ENCODE results near the gene RFX2. TPM values are rescaled to one million over a fixed set of nuclear protein-coding genes. Genes with fewer than 3 reads are reported as not detected.
"Not testable (repeated sequence)": the region's sequence is repeated elsewhere in the genome, so short reads cannot be mapped to it uniquely, and the experiment has no call there.

The RFX2 gene
- total RNA-seq, 2 donors from 2014 or later = 12.7 to 16.1 TPM

DNA sequence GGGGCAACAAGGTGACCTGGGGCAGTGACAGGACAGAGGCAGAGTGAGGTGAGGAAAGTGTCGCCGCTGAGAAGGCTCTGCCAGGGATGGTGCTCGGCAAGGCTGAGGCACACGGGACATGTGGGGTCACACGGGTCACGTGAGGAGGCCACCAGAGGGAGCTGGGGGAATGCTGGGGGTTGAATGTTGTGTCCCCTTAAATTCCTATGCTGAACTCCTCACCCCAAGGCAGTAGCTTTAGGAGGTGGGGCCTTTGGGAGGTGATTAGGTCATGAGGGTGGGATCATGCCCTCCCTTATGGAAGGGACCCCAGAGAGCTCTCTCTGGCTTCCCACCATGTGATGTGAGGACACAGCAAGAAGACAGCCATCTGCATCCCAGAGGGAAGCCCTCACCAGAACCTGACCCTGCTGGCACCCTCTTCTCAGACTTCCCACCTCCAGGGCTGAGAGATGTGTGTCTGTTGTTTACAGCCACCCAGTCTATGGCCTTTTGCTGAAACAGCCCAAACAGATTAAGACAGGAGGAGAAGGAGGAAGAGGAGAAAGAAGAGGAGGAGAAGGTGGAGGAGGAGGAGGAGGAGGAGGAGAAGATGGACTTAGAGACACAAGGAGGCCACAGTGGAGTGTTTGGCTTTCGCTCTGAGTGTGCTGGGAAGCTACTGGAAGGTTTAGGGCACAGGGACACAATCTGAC, 35.4 kb downstream of the RFX2 start:
- peak; percentile 54 for DNase-seq (ENCODE audit: low spot score)
- TF ChIP-seq, protein P1, sequence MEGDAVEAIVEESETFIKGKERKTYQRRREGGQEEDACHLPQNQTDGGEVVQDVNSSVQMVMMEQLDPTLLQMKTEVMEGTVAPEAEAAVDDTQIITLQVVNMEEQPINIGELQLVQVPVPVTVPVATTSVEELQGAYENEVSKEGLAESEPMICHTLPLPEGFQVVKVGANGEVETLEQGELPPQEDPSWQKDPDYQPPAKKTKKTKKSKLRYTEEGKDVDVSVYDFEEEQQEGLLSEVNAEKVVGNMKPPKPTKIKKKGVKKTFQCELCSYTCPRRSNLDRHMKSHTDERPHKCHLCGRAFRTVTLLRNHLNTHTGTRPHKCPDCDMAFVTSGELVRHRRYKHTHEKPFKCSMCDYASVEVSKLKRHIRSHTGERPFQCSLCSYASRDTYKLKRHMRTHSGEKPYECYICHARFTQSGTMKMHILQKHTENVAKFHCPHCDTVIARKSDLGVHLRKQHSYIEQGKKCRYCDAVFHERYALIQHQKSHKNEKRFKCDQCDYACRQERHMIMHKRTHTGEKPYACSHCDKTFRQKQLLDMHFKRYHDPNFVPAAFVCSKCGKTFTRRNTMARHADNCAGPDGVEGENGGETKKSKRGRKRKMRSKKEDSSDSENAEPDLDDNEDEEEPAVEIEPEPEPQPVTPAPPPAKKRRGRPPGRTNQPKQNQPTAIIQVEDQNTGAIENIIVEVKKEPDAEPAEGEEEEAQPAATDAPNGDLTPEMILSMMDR (IDR thresholded peaks at IDR 0.05) = no peak
- Histone ChIP-seq H3K36me3 (no peaks in the 10 kb centered on the region), H3K27me3 (no peaks in the 10 kb centered on the region), H3K4me3 (no peak overlapping the region), H3K9me3 (no peaks in the 10 kb centered on the region), H3K4me1 (peaks cover 0 to 34% of the 10 kb centered on the region in 2 donors), H3K27ac (peak overlapping the region in 1 of 2 donors; percentile 65)

DNA sequence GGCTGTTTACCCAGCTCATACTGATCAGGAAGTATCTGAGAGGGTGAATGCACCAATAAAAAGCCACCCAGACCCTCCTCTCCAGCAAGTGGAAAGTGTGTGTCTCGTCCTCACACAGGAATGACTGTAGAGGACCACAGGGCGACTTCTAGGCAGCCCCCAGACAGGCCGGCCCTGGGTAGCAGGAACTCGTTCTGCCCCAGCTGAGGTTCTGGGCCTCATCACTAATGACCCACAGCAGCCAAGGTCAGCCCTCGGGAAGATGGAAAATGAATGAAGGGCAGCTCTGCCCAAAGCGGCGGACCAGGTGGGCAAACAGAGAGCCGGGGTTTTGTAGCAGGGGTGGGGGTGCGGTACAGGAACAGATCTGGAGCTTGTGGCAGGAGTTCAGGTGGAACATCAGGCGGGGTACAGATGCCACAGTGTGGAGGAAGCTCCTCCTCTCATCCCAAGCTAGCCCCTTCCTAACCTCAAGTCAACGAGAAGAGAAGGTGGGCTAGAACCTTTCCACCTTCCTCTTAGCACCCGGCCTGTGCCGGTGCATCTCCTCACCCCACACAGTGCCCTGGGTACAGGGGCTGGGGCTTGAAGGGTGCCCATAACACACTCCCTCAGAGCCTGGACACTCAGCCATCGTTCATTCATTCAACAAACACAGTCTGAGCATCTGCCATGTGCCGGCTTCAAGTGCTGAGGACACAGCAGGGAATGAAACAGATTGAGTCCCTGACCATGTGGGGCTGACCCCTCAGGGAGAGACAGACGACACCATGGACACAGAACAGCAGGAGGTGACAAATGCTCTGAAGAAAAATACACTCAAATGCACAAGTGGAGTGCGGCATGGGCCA, 36.2 kb downstream of the RFX2 start:
- peak; percentile 53 for DNase-seq (ENCODE audit: low spot score)
- Histone ChIP-seq H3K36me3 (no peaks in the 10 kb centered on the region), H3K27ac (no peak overlapping the region), H3K27me3 (no peaks in the 10 kb centered on the region), H3K4me1 (peaks cover 0 to 35% of the 10 kb centered on the region in 2 donors), H3K9me3 (no peaks in the 10 kb centered on the region), H3K4me3 (no peak overlapping the region)
- TF ChIP-seq, protein P1 (IDR thresholded peaks at IDR 0.05) = no peak

DNA sequence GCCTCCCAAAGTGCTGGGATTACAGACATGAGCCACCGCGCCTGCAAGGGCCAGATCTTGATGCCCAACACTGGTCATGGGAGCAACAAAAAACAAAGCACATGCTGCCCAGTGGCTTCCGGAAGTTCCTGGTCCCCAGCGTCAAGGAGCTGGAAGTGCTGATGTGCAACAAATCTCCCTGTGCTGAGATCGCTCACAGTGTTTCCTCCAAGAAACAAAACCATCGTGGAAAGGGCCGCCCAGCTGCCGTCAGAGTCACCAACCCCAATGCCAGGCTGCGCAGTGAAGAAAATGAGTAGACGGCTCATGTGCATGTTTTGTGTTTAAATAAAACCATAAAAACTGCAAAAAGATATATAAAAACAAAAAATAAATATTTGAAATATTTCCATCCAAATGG, 37.1 kb downstream of the RFX2 start:
- peak; percentile 54 for DNase-seq (ENCODE audit: low spot score)
- H3K36me3 ChIP-seq, H3K27me3 ChIP-seq, H3K9me3 ChIP-seq, H3K4me3 ChIP-seq: not testable (repeated sequence)
- H3K4me1 ChIP-seq = peaks cover 0 to 43% of the 10 kb centered on the region in 2 donors
- H3K27ac ChIP-seq = peak overlapping the region in 1 of 2 donors; percentile 71

DNA sequence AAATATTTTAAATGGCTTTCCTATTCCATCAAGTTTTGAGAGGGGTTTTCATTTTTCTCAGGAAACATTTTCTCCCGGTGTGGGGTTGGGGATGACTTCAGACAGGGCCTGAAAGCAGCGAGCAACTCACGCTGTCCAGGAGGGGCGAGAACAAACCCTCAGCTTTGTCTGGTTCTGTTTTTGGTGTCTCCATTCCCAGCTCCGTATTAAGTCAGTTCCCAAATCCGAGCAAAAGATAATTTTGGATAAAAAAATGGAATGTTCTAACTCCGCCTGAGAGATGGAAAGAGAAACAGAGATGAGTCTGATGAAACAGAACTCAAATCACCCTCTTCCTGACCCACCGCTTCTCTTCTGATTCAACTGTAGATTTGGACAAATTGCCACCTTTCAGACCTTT, 38.4 kb downstream of the RFX2 start:
- Histone ChIP-seq H3K4me3 (no peak overlapping the region), H3K27me3 (no peaks in the 10 kb centered on the region), H3K36me3 (no peaks in the 10 kb centered on the region), H3K9me3 (no peaks in the 10 kb centered on the region), H3K4me1 (peaks cover 0 to 51% of the 10 kb centered on the region in 2 donors), H3K27ac (peak overlapping the region; percentile 12 to 71)
- TF ChIP-seq, protein P1 (IDR thresholded peaks at IDR 0.05) = no peak
- peak; percentile 54 for DNase-seq (ENCODE audit: low spot score)

DNA sequence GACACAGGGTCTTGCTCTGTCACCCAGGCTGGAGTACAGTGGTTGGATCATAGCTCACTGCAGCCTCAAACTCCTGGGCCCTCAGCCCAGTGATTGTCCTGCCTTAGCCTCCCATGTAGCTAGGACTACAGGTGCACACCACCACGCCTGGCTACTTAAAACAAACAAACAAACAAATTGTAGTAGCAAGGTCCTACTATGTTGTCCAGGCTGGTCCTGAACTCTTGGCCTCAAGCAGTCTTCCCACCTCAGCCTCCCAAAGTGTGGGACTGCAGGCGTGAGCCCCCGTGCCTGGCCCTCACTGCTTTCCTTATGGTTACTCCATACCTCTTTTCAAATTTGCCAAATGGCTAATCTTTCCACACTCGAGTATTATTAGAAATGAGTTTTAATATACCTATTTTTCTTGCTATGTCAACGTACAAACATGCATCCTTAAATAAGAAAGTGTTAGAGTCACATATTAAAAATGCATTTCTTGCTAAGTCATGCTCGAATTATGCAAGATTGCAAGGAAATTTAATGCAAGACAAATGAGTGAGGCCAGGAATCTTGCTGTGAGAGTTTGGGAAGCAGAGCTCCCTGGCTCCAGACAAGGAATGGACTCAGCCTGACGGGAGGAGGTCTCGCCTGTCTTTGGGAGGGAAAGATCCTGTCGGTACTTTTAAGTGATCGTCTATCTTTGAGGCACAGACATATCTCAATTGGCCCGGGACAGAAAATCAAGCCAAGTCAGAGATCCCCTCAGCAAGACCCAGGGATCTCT, 39.4 kb downstream of the RFX2 start:
- no peaks in the 10 kb centered on the region for H3K36me3 ChIP-seq
- no peak overlapping the region for H3K4me3 ChIP-seq
- no peaks in the 10 kb centered on the region for H3K9me3 ChIP-seq
- TF ChIP-seq, protein P1 (IDR thresholded peaks at IDR 0.05) = no peak
- H3K27ac ChIP-seq = peak overlapping the region; percentile 12 to 71
- no peaks in the 10 kb centered on the region for H3K27me3 ChIP-seq
- DNase-seq (ENCODE audit: low spot score) = peak; percentile 57
- peaks cover 0 to 49% of the 10 kb centered on the region in 2 donors for H3K4me1 ChIP-seq
